ENCODE results near the gene SPNS3. TPM values are rescaled to one million over a fixed set of nuclear protein-coding genes. Genes with fewer than 3 reads are reported as not detected.

SPNS3 gene
- total and polyA plus RNA-seq, 10 of the 15 experiments (the other 5 are each of a cell fraction or from before 2014, with no cell fraction given): 0.16 to 2.6 (median 0.97) TPM

- no peak for FAIRE-seq
- H3K27ac ChIP-seq (ENCODE audit: control insufficient read depth, insufficient read depth): no peak overlapping the region
- BruUV-seq (replicated peaks): no TSS peak
- CTCF ChIA-PET: no interaction called here
- H3K4me2 ChIP-seq (ENCODE audit: control insufficient read depth, insufficient read depth): no peak overlapping the region
- SMC1A ChIA-PET (ENCODE audit: uncharacterized antibody, unreplicated experiment): no interaction called here
- no peaks in the 10 kb centered on the region for H3K9me3 ChIP-seq (replicated peaks; ENCODE audit: control insufficient read depth, insufficient read depth, low read length)
- H3K79me2 ChIP-seq (ENCODE audit: control insufficient read depth, insufficient read depth, low read length): no peaks in the 10 kb centered on the region
- POLR2A ChIA-PET: interaction anchor here (0.6 kb wide), 1 partner anchor 10 kb away, joined by 3 read pairs; no protein-coding TSS in a partner anchor
- no peaks in the 10 kb centered on the region for H3K4me1 ChIP-seq (ENCODE audit: control insufficient read depth, insufficient read depth, low read length)
- RAD21 ChIA-PET (ENCODE audit: unreplicated experiment): no interaction called here
- in situ Hi-C loops (cut with MboI) (no loop called here), intact Hi-C loops (cut with micrococcal nuclease; ENCODE audit: unreplicated experiment) (no loop called here)
- no peak overlapping the region for H2AFZ ChIP-seq (ENCODE audit: control insufficient read depth, low read depth, low read length)
- no peaks in the 10 kb centered on the region for H3K36me3 ChIP-seq (ENCODE audit: control insufficient read depth in 2 of 2, insufficient read depth in 2 of 2, low read length in 1 of 2)
- ATAC-seq: no peak
- H3K27me3 ChIP-seq (replicated peaks in 1 of 2; ENCODE audit: control insufficient read depth in 2 of 2, insufficient read depth in 2 of 2, low read length in 1 of 2): no peaks in the 10 kb centered on the region
- no peaks in the 10 kb centered on the region for H4K20me1 ChIP-seq (ENCODE audit: control insufficient read depth, insufficient read depth)
- no peak overlapping the region for H3K9ac ChIP-seq (ENCODE audit: control insufficient read depth, insufficient read depth, low read length)
- TF ChIP-seq IKZF2 (IDR thresholded peaks at IDR 0.05): no peak
- TF ChIP-seq NRF1 (conservative IDR thresholded peaks at IDR 0.05; ENCODE audit: low read depth, low read length): no peak
- TF ChIP-seq RB1 (IDR thresholded peaks at IDR 0.05; ENCODE audit: borderline replicate concordance): no peak
- TF ChIP-seq SIX5 (IDR thresholded peaks at IDR 0.05; ENCODE audit: low read depth, low read length, severe bottlenecking): no peak
- TF ChIP-seq, protein P1, sequence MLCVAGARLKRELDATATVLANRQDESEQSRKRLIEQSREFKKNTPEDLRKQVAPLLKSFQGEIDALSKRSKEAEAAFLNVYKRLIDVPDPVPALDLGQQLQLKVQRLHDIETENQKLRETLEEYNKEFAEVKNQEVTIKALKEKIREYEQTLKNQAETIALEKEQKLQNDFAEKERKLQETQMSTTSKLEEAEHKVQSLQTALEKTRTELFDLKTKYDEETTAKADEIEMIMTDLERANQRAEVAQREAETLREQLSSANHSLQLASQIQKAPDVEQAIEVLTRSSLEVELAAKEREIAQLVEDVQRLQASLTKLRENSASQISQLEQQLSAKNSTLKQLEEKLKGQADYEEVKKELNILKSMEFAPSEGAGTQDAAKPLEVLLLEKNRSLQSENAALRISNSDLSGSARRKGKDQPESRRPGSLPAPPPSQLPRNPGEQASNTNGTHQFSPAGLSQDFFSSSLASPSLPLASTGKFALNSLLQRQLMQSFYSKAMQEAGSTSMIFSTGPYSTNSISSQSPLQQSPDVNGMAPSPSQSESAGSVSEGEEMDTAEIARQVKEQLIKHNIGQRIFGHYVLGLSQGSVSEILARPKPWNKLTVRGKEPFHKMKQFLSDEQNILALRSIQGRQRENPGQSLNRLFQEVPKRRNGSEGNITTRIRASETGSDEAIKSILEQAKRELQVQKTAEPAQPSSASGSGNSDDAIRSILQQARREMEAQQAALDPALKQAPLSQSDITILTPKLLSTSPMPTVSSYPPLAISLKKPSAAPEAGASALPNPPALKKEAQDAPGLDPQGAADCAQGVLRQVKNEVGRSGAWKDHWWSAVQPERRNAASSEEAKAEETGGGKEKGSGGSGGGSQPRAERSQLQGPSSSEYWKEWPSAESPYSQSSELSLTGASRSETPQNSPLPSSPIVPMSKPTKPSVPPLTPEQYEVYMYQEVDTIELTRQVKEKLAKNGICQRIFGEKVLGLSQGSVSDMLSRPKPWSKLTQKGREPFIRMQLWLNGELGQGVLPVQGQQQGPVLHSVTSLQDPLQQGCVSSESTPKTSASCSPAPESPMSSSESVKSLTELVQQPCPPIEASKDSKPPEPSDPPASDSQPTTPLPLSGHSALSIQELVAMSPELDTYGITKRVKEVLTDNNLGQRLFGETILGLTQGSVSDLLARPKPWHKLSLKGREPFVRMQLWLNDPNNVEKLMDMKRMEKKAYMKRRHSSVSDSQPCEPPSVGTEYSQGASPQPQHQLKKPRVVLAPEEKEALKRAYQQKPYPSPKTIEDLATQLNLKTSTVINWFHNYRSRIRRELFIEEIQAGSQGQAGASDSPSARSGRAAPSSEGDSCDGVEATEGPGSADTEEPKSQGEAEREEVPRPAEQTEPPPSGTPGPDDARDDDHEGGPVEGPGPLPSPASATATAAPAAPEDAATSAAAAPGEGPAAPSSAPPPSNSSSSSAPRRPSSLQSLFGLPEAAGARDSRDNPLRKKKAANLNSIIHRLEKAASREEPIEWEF (IDR thresholded peaks at IDR 0.05; ENCODE audit: insufficient replicate concordance, low read depth, low read length): no peak
- no peak for TF ChIP-seq HCFC1 (IDR thresholded peaks at IDR 0.05; ENCODE audit: low read length)
- no peak for TF ChIP-seq FOXM1 (IDR thresholded peaks at IDR 0.05; ENCODE audit: low read depth, low read length)
- TF ChIP-seq GABPA (IDR thresholded peaks at IDR 0.05; ENCODE audit: low read depth): no peak
- no peak overlapping the region for H3K4me3 ChIP-seq
- no peak for DNase-seq (ENCODE audit: low read depth, low spot score)
- 50% methylated on average over 30 of the region's 30 CpGs for WGBS (ENCODE audit: insufficient coverage, insufficient replicate concordance, low lambda C conversion rate, missing lambda C conversion rate)
Measured at GRCh38 chr17:4530799-4531730, 97.3 kb downstream of the SPNS3 start.
